HG03571 (cell line): Measurements from ENCODE around the gene ETV5.
"Not testable (repeated sequence)": the region's sequence is repeated elsewhere in the genome, so short reads cannot be mapped to it uniquely, and the experiment has no call there.

Experiments
- ATAC-seq: cut with Tn5 transposase; IDR thresholded peaks from one replicate; pipeline ENCODE4 v1.9.1; 2021; ENCODE audit not compliant: unreplicated experiment

ETV5 gene

DNA sequence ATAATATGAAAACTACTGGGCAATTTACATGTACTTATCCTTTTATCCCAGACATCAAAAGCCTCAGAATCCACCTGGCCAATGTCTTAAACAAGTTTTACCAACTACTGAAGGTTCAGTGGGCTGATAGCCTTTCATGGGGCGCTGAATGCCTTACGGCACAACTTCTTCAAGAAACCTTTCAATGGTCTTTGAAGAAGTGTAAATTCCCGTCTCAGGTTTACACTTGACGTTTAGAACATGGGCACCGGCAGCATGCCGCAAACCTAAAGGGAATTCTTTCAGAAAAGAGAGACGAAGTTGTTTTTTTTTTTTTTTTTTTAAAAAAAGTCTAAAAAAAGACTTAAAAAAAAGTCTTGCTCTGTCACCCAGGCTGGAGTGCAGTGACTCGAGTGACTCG is 39.7 kb downstream of the ETV5 start:
- ATAC-seq = no peak

DNA sequence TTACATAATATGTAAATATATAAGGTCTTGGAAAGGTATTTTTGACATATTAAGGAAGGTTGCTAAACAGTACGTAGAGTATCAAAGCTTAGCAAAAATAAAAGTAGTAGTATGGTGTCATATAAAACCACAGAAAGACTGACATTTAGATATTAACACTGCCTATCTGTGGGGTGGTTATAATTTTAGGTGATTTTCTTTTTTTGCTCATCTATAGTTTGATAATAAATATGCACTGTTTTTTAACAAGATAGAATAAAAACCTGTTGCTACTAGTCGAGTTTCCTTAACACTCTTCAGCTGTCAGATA is 40.7 kb downstream of the ETV5 start:
- no peak for ATAC-seq

DNA sequence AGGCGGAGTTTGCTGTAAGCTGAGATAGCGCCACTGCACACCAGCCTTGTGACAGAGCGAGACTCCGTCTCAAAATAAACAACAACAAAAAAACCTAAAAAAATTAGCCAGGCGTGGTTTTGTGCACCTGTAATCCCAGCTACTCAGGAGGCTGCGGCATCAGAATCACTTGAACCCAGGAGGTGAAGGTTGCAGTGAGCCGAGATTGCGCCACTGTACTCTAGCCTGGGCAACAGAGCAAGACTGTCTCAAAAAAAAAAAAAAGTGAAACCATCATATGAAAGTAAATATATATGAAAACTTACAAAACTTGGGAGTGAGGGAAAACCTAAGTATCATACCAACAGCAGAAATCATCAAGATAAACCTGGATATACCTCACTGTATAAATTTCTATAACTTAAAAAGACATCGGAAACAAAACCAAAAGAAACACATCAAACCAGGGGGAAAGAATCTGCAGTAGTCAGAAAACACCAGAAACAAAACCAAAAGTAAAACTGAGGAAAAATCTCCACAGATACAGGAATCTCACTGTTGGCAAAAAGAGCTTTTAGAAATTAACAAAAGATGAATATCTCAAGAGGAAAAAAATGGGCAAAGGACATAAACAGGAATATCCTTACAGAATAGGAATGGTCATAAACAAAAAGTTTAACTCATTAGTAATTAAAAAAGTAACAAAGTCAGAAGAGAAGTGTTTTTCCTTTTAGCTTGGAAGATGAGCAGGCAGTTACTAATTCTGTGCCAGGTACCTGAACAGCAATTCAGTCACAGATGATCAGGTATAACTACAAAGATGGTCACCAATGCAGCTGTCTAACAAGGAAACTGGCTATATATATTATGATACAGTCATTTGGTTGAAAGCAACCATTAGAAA is 41.3 kb downstream of the ETV5 start:
- ATAC-seq = no peak

DNA sequence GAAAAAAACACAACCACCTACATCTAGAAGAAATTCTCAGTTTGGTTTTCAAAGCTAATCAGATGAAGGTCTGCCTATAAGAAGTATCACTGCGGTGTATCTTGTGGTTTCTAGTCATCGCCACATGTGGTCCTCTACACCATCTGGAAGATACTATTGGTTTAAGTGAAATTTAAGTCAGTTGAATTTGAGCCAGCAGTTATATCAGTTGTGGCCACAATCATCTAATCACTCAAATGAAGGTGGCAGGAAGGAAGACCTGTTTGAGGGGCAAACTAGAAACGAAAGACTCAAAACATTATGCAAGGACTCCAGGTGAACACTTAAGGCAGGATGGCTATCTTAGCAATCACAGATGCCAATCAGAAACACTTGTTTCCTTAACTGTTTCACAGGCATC is 48.7 kb downstream of the ETV5 start:
- ATAC-seq = peak; percentile 75

DNA sequence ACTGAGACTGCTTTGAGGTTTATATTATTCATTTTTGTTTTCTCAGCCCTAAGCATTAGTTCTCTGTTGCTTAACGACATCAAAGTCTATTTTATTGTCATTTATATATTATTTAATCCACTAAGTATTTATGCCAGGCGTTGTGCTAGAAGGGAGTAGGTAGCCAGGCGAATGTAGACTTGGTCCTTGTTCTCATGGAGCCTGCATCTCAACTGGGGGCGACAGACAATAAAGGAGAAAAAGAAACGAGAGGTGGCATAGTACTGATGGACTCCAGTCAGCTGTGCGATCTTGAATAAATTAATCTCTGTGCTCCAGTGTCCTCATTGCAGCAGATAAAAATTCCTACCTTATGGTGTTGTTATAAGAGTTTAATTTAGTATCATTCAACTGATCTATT is 49.7 kb downstream of the ETV5 start:
- ATAC-seq = no peak

DNA sequence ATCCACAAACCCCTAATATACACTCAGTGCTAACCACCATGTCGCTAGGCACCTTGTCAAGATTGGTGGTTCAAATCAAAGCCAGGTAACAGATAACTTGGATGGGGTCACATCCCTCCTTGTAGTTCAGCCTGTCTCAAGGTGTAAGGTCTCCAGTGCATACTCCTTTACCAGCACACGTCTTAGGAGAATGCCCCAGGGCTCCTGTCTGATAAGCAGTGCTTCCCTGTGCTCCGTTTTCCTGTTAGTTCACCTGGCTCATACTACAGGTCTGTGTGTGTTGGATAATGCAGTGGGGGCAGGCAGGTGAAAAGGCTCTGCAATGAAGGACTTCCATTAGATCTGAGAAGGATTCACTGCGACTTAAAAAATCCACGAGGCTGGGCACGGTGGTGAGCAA is 50.7 kb downstream of the ETV5 start:
- ATAC-seq = no peak

DNA sequence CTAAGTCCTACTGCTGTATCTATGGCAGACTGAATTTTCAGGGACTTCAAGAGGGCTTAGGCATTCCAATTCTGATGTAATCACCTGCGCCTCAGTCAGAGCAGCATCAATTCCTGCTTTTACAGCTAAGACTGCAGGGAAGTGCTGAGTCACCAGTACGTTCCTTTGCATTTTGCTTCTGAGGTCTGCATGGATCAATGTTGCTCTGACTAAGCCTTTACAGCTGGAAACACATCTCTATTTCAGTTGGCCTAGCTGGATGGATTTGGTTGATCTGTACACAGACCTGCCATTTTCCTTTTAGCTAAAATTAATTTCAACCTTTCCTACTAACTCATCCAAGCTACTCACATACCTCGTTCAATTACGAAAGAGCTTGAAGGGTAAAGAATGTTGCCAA is 51.3 kb downstream of the ETV5 start:
- no peak for ATAC-seq

DNA sequence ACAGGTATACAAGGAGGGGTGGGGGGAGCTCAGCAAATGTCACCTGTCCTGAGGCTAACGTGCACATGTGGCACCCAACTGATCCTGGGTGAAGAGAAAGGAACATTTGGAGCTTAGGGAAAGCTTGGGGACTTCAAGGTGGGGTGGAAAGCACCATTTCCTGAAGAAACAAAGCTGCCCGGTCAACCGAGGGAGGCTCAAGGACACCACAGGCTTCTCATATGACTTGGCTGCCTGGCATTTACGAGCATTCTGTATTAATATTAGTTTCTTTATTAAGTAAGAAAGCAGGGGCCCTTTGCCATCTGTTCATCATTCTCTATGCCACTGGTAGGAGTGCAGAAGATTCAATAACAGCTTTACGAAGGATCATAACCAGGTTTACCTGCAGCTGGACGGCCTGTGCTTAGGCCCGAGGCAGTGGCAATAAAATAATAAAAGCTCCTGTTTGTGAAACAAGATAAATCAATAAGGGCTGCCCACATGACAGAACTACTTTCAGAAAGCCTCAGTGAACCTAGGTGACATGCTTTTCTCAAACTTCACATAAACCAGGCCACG is 54.0 kb downstream of the ETV5 start:
- no peak for ATAC-seq

DNA sequence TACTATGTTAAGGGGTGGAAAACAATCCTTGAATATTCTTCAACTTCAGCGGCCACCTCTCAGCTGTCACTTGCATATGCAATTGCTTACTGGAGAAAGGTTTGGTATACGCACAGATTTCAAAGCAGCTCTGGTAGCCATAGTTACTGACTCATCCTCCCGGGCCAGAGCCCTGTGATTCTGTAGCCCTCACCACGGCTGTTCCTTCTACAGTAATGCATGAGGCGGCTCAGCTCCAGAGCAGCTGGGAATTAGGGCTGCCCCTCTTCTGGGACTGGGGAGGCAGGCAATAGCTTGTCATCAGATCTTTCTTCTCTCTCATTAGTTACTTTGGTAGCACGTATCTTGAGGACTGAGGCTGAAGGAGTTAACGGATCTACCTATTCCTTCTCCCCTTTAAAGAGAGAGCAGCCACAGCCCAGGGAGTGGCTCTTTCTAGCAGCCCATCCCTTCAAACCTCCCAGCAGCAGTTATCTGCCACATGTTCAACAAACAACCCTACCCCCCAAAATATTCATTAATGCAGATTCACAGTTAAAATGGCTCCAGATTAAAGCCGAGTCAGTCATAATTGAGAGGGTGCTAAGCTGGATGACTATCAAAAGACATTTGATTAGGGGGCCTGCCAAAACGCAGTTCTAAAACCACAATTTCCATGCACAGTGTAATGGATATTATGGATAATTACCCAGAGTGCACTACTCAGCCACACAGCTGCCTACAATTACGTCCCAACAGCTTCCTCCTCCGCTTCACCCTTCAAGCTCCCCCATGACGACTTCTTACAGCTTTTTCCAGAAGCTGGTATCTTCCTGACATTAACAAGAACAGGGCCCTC is 54.7 kb downstream of the ETV5 start:
- no peak for ATAC-seq

DNA sequence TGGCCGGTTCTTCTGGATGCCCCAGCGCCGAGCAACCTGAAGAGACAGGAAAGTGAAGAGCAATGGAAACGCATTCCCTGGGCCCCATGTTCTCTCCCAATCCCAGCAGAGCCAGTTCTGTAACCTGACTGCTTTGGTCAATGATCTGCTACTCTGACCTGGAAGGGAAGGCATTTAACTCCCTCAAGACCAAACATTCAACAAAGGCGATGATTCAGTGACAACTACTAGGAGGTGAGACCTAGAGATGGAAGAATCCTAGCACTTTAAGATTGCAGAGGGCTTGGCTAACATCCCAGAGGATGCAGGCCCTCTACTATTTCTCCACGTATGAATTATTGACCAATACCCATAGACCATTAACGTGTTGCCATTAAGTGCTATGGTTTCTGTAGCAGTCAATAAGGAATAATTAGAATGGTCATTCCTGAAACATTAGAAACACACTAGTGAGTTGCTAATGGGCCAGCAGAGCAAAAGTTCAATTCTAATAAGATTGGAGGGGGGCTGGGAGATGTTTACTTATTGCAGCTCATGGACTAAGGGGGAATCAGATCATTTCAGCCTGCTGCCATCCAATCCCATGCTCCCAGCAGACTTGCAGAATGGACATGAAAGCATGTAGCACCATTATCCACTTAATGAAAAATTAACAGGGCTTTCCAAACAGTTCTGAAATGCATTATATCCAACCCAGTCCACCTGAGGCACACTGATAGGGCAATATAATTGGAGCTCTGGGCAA is 56.6 kb downstream of the ETV5 start:
- no peak for ATAC-seq

DNA sequence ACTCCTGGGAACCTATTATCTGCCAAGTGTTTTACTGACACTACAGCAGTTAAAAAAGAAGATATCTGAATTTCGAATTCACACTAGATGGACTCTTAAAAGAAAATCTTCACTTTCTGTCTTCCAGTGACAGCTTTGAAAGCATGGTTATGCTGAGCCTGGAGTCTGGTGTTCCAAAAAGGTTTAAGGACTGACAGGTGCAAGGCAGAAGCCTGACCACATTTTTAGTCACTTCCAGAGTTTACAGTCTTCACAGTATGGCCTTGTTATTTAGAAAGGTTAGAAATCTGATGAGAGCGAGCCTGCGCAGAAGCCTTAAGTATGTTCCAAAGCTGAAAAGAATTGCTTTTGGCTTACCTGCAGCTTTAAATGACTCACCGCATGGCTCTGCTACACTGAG is 59.9 kb downstream of the ETV5 start:
- no peak for ATAC-seq

DNA sequence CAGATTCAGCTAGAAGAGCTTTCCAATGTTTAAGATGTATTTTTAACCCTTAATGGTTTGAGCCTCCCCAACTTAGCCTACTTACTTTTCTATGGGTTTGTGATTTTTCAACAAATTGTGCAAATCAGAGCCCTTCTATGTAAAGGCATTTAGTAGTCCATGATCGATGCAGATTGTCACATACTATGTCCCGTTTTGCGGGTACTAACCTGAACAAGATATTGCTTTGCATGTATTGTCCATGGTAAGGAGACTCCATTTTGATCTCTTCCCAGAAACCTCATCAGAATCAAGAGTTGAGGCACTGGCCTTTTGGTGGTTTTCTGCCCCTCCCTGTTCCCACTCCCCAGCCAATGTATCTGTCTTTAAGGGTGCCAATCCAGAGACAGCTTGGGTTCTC is 60.8 kb downstream of the ETV5 start:
- no peak for ATAC-seq

DNA sequence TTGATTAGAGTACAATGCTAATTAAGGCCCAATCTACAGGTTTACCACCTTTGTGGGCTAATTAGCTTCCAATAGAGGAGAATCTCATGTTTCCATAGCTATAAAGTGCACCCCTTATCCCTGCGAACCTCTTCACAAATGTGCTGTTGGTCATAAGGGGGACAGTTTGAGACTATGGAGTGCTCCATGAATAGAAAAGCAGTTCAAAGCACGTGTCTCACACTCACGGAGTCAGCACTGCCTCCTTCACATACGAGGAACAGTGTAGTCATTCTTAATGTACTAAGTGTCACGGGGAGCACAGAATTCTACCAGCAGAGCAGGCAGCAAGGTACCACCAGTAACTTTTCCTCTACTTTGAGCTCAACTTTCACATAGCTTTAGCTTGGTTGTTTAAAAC is 62.1 kb downstream of the ETV5 start:
- no peak for ATAC-seq

DNA sequence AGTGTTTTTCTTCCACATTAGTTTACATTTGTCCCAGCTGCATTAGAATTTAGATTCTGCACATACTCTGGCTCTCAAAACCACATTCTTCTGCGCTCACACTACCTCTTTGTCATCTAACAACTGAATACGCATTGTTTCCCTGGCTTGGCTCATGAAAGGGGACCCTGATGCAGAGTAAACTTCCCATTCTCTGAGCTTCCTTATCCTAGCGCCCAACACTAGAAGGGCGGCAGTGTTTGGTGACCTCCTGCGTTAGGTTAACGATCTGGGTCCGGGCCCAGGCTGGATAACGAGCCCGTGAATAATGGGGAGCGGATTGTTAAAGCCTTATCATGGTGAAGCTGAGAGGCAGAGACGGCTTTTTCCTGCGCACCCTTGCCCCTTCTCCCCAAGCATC is 63.9 kb downstream of the ETV5 start:
- ATAC-seq = no peak

DNA sequence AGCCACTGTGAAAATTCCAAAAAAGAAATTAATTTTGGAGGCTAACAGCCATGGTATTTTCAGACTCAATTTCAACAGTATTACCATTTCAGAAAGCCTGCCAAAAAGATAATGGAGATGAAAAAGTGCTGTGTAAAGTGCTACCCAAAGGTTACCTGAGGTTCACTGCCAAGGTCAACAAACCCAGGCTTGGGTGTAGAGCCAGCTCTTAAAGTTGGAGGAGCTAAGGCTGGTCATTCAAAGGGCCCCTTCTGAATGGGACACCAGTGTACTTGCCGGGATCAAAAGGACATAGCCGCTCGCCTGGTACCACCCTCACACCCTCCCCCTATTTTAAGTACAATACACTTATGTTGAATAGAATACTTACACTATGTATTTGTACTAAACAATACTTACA is 64.5 kb downstream of the ETV5 start:
- no peak for ATAC-seq

DNA sequence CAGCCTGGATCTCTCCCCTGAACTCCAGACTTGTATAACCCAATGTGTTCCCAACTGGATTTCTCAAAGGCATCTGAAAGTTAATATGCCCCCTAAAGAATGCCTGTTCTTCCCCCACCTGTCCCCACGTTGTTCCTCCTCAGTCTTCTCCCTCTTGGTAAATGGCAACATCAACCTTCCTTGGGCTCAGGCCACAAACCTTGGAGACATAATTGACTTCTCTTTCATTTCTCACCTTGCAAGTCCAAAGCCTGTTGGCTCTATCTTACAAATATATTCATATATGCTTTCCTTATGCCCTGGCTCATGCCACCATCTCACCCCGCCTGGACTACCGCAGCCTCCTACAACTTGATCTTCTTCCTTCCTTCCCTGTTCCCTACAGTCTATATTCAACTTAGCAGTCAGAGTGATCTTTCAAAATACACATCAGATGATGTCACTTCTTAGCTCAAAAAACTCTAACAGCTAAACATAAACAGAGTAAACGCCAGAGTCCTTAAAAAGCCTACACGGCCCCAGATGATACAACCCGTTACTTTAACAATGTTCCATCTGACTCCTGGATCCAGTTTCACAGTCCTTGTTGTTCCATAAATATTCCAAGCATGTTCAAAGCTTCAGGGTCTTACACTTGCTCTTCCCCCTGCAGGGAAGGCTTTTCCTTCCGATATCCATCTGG is 66.2 kb downstream of the ETV5 start:
- ATAC-seq = no peak

DNA sequence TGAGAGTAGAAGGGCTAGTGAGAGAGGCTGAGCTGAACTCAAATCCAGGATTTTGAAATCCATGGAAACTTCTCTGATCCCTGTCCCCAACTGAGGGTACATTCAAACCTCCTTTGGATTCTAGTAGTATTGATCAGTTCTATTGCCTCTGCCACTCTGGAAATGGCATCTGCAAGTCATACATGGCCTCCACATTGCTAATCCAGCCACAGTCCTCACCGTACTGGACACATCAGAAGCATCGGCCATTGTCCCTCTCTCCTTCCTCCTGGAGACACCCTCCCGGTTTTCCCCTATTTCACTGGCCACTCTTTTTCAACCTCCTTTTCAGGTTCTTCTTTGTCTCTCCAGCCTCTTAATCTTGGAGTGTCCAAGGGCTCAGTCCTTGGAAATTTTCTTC is 66.9 kb downstream of the ETV5 start:
- no peak for ATAC-seq

DNA sequence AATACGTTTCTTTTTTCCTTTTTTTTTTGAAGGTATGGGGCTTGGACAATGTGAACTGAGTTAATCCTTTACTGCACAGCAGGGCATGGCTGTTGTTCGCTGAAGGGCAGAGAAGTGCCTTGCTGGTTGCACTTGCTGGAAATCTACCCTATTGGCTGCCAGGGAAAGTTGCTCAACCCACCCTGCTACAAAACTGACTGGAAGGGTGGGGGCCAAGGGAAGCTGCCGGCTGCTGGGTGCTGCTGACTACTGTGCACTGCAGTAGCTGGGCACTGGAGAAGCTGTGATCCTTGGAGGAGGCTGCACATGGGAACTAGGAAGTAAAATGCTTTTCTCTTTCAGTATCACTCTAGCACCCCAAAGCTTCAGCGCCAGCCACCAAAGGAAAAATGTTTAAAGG is 70.5 kb downstream of the ETV5 start:
- no peak for ATAC-seq

DNA sequence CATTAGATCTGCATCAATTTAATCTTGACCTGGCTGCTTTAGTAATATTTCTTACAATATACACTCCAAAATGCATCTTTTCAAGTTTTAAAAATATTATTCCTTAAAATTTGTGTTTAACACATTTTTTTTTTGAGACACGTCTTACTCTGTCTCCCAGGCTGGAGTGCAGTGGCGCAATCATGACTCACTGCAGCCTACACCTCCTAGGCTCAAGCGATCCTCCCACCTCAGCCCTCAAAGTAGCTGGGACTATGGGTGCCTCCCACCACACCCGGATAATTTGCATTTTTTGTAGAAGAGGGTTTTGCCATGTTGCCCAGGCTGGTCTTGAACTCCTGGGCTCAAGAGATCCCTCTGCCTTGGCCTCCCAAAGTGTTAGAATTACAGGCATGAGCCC is 73.6 kb downstream of the ETV5 start:
- no peak for ATAC-seq

DNA sequence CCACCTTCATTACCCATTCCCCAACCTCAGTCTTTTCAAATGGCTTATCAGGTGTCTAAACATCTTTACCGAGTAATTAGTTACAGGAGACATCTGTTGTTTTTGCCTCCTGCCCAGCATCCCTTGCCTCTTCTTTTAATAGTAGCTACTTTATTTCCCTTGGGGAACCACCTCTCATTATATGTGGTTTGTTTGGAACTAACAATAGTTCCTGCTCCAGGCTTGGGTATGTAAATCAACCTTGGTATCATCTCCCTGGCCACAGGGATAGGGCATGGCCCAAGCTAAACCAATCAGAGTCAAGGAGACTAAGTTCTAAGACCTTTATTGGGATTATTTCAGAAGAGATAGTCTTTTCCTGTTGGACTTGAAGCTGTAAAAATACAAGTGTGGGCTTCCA is 76.6 kb downstream of the ETV5 start:
- ATAC-seq = no peak

DNA sequence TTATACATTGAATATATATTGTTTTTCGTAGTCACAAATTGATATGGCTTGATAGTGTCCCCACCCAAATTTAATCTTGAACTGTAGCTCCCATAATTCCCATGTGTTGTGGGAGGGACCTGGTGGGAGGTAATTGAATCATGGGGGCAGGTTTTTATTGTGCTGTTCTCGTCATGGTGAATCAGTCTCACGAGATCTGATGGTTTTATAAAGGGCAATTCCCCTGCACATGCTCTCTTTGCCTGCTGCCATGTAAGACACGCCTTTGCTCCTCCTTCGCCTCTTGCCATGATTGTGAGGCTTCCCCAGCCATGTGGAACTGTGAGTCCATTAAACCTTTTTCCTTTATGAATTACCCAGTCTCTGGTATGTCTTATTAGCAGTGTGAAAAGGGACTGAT is 82.9 kb downstream of the ETV5 start:
- ATAC-seq = not testable (repeated sequence)
